ENCODE results near the gene MALT1. TPM values are rescaled to one million over a fixed set of nuclear protein-coding genes. Genes with fewer than 3 reads are reported as not detected.

MALT1 gene
- total and polyA plus RNA-seq, 2 donors (not counting 1 experiment from before 2014, with no cell fraction given), result 42.4 to 81.2 TPM

DNA sequence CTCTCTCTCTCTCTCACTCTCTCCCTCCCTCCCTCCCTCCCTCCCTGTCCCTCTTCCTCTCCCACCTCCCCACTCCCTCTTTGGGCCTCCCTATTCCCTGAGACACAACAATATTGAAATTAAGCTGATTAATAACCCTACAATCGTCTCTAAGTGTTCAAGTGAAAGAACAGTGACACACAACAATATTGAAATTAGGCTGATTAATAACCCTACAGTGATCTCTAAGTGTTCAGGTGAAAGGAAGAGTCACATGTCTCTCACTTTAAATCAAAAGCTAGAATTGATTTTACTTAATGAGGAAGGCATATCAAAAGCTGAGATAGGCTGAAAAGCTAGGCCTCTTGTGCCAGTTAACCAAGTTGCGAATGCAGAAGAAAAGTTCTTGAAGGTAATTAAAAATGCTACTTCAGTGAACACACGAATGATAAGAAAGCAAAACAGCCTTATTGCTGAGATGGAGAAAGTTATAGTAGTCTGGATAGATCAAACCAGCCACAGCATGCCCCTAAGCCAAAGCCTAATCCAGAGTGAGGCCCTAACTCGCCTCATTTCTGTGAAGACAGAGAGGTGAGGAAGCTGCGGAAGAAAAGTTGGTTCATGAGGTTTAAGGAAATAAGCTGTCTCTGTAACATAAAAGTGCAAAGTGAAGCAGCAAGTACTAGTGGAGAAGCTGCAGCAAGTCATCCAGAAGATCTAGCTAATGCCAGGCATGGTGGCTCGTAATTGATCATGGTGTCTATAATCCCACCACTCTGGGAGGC, 21.3 kb downstream of the MALT1 start:
- WGBS (ENCODE audit: insufficient coverage), result 91% methylated on average over 4 of the region's 6 CpGs
- no peak for ATAC-seq (ENCODE audit: low read depth)
- H3K27ac ChIP-seq (ENCODE audit: low read length in 2 of 2), result no peak overlapping the region
- H3K36me3 ChIP-seq (replicated peaks in 1 of 2; ENCODE audit: control extremely low read depth in 1 of 2, control insufficient read depth in 1 of 2, extremely low read depth in 1 of 2, insufficient read depth in 2 of 2, low read length in 1 of 2), result peaks cover 8 to 52% of the 10 kb centered on the region in 2 experiments
- Mint-ChIP-seq H3K9me3 (ENCODE audit: insufficient read depth) (no peaks in the 10 kb centered on the region), H3K27ac (no peak overlapping the region), H3K4me3 (no peak overlapping the region), H3K4me1 (peaks cover 44% of the 10 kb centered on the region), H3K27me3 (no peaks in the 10 kb centered on the region)
- peaks cover 86% of the 10 kb centered on the region for H3K79me2 ChIP-seq (ENCODE audit: control insufficient read depth, insufficient read depth, low read length)
- H2AFZ ChIP-seq (ENCODE audit: insufficient read depth, low read depth, low read length, poor library complexity, severe bottlenecking), result no peak overlapping the region
- ChIA-PET CTCF (interaction anchor here (0.5 to 2.0 kb wide), 7 partner anchors 8 to 163 kb away, joined by 3 to 8 read pairs (median 4); no protein-coding TSS in a partner anchor), POLR2A (interaction anchor here (0.6 to 0.7 kb wide), 2 partner anchors 60 to 162 kb away, joined by 3 to 4 read pairs; no protein-coding TSS in a partner anchor)
- no peak overlapping the region for H3K9ac ChIP-seq (ENCODE audit: low read length)
- peaks cover 6 to 11% of the 10 kb centered on the region in 2 donors for H3K4me1 ChIP-seq (ENCODE audit: control insufficient read depth in 2 of 2, insufficient read depth in 2 of 2, low read length in 2 of 2)
- intact Hi-C loops (cut with micrococcal nuclease), result no loop called here
- H3K27me3 ChIP-seq (replicated peaks in 1 of 4; ENCODE audit: control extremely low read depth in 1 of 4, control insufficient read depth in 3 of 4, insufficient read depth in 4 of 4, low read length in 3 of 4), result no peaks in the 10 kb centered on the region
- no peak for DNase-seq
- no peak overlapping the region for H3K4me3 ChIP-seq (ENCODE audit: control extremely low read depth in 1 of 5, extremely low read depth in 1 of 5, insufficient read depth in 1 of 5, low read depth in 2 of 5, low read length in 4 of 5)
- no peak overlapping the region for H3K4me2 ChIP-seq (replicated peaks; ENCODE audit: low read depth, low read length, poor library complexity, severe bottlenecking)
- no peak for TF ChIP-seq EZH2 (IDR thresholded peaks at IDR 0.05; ENCODE audit: borderline replicate concordance, insufficient read depth, low read depth, low read length, poor library complexity, severe bottlenecking)
- TF ChIP-seq, protein P1, sequence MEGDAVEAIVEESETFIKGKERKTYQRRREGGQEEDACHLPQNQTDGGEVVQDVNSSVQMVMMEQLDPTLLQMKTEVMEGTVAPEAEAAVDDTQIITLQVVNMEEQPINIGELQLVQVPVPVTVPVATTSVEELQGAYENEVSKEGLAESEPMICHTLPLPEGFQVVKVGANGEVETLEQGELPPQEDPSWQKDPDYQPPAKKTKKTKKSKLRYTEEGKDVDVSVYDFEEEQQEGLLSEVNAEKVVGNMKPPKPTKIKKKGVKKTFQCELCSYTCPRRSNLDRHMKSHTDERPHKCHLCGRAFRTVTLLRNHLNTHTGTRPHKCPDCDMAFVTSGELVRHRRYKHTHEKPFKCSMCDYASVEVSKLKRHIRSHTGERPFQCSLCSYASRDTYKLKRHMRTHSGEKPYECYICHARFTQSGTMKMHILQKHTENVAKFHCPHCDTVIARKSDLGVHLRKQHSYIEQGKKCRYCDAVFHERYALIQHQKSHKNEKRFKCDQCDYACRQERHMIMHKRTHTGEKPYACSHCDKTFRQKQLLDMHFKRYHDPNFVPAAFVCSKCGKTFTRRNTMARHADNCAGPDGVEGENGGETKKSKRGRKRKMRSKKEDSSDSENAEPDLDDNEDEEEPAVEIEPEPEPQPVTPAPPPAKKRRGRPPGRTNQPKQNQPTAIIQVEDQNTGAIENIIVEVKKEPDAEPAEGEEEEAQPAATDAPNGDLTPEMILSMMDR (IDR thresholded peaks at IDR 0.05), result no peak
- no peaks in the 10 kb centered on the region for H3K9me3 ChIP-seq (ENCODE audit: control extremely low read depth in 1 of 3, control insufficient read depth in 2 of 3, insufficient read depth in 1 of 3, low read length in 2 of 3)
- peaks cover 79% of the 10 kb centered on the region for H4K20me1 ChIP-seq (ENCODE audit: control insufficient read depth, insufficient read depth, low read length, poor library complexity, severe bottlenecking)

DNA sequence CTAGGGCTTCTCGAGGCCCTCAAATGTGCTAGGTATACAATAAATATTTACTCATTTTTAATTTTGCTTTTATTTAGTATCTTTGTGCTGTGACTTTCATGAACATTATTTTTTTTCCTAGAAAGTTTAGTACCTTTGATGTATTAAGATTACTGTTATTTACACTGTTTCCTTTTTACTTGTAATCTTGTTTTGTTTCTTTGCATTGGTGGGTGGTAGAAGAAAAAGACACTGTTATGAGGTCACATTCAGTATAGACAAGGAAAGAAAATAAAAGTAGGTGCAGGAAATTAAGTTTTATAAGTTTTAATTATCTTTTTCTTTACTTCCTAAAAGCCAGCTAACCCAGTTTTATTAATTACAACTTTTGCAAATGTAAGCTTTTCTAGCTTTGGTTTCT, 23.0 kb downstream of the MALT1 start:
- Histone ChIP-seq H3K79me2 (ENCODE audit: control insufficient read depth, insufficient read depth, low read length) (peaks cover 85% of the 10 kb centered on the region), H3K4me2 (replicated peaks; ENCODE audit: low read depth, low read length, poor library complexity, severe bottlenecking) (no peak overlapping the region), H3K4me3 (ENCODE audit: control extremely low read depth in 1 of 5, extremely low read depth in 1 of 5, insufficient read depth in 1 of 5, low read depth in 2 of 5, low read length in 4 of 5) (no peak overlapping the region), H3K9ac (ENCODE audit: low read length) (no peak overlapping the region), H3K36me3 (replicated peaks in 1 of 2; ENCODE audit: control extremely low read depth in 1 of 2, control insufficient read depth in 1 of 2, extremely low read depth in 1 of 2, insufficient read depth in 2 of 2, low read length in 1 of 2) (peaks cover 6 to 54% of the 10 kb centered on the region in 2 experiments), H4K20me1 (ENCODE audit: control insufficient read depth, insufficient read depth, low read length, poor library complexity, severe bottlenecking) (peaks cover 81% of the 10 kb centered on the region), H3K9me3 (ENCODE audit: control extremely low read depth in 1 of 3, control insufficient read depth in 2 of 3, insufficient read depth in 1 of 3, low read length in 2 of 3) (no peaks in the 10 kb centered on the region), H3K4me1 (ENCODE audit: control insufficient read depth in 2 of 2, insufficient read depth in 2 of 2, low read length in 2 of 2) (peaks cover 0 to 2% of the 10 kb centered on the region in 2 donors), H3K27me3 (replicated peaks in 1 of 4; ENCODE audit: control extremely low read depth in 1 of 4, control insufficient read depth in 3 of 4, insufficient read depth in 4 of 4, low read length in 3 of 4) (no peaks in the 10 kb centered on the region), H2AFZ (ENCODE audit: insufficient read depth, low read depth, low read length, poor library complexity, severe bottlenecking) (no peak overlapping the region), H3K27ac (ENCODE audit: low read length in 2 of 2) (no peak overlapping the region)
- WGBS (ENCODE audit: insufficient coverage), result no CpG with 5 or more reads among the region's 1 CpG
- no peak for ATAC-seq (ENCODE audit: low read depth)
- Mint-ChIP-seq H3K4me1 (peaks cover 33% of the 10 kb centered on the region), H3K9me3 (ENCODE audit: insufficient read depth) (no peaks in the 10 kb centered on the region), H3K27me3 (no peaks in the 10 kb centered on the region), H3K27ac (no peak overlapping the region), H3K4me3 (no peak overlapping the region)
- DNase-seq, result no peak
- ChIA-PET POLR2A (no interaction called here), CTCF (interaction anchor here (0.6 kb wide), 1 partner anchor 89 kb away, joined by 3 read pairs; no protein-coding TSS in a partner anchor)
- TF ChIP-seq EZH2 (IDR thresholded peaks at IDR 0.05; ENCODE audit: borderline replicate concordance, insufficient read depth, low read depth, low read length, poor library complexity, severe bottlenecking), result no peak
- TF ChIP-seq, protein P1 (IDR thresholded peaks at IDR 0.05), result no peak
- intact Hi-C loops (cut with micrococcal nuclease), result no loop called here

Data from B cell (primary cell).